Subcutaneous adipose tissue (tissue), 4 donors: ENCODE measurements around the gene ALKBH5. TPM values are rescaled to one million over a fixed set of nuclear protein-coding genes. Genes with fewer than 3 reads are reported as not detected.

Source experiments
- total RNA-seq, 4 donors: library from RNA; depleted of rRNA; stranded (reverse); fragments of >200 nt; gene quantifications; one replicate each; pipeline ENCODE4 v1.1.0, GENCODE V29; 2016
- TF ChIP-seq, protein P1 (sequence below): fragments of 450-650 bp; IDR thresholded peaks from one replicate; pipeline ENCODE4 v1.5.1; 2016; ENCODE audit warnings: low read depth, mild to moderate bottlenecking, control low read depth, antibody characterized with exemption, moderate library complexity

The ALKBH5 gene
- total RNA-seq, 4 donors from 2014 or later = 57.5 to 69.6 (median 67.5) TPM

DNA sequence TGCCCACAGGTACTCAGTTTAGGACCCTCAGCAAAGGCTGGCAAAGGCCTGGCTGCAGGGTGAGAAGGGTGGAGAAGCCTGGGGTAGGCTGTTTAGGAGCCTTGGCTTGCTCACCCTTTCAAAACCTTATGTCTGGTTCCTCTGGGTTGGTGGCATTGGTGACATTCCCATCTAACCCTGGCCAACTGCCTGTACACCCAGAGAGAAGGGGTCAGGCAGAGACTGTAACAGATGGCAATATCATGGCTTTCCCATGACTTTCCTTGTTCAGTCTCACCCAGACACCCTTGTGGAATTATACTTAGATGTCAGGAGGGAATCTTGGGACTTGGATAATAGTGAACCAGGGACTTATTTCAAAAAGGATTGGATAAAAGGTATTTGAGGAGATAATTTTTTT is 23.3 kb downstream of the ALKBH5 start:
- TF ChIP-seq, protein P1, sequence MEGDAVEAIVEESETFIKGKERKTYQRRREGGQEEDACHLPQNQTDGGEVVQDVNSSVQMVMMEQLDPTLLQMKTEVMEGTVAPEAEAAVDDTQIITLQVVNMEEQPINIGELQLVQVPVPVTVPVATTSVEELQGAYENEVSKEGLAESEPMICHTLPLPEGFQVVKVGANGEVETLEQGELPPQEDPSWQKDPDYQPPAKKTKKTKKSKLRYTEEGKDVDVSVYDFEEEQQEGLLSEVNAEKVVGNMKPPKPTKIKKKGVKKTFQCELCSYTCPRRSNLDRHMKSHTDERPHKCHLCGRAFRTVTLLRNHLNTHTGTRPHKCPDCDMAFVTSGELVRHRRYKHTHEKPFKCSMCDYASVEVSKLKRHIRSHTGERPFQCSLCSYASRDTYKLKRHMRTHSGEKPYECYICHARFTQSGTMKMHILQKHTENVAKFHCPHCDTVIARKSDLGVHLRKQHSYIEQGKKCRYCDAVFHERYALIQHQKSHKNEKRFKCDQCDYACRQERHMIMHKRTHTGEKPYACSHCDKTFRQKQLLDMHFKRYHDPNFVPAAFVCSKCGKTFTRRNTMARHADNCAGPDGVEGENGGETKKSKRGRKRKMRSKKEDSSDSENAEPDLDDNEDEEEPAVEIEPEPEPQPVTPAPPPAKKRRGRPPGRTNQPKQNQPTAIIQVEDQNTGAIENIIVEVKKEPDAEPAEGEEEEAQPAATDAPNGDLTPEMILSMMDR = no peak

DNA sequence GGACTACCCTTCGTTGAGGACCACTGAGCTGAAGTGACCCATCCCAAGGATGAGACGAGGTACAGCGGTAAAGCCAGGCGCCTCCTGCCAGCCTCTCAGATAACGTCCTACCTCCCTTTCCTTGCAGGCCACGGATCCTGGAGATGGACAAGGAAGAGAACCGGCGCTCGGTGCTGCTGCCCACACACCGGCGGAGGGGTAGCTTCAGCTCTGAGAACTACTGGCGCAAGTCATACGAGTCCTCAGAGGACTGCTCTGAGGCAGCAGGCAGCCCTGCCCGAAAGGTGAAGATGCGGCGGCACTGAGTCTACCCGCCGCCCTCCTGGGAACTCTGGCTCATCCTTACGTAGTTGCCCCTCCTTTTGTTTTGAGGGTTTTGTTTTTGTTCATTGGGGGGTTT is 24.5 kb downstream of the ALKBH5 start:
- TF ChIP-seq, protein P1 = no peak

DNA sequence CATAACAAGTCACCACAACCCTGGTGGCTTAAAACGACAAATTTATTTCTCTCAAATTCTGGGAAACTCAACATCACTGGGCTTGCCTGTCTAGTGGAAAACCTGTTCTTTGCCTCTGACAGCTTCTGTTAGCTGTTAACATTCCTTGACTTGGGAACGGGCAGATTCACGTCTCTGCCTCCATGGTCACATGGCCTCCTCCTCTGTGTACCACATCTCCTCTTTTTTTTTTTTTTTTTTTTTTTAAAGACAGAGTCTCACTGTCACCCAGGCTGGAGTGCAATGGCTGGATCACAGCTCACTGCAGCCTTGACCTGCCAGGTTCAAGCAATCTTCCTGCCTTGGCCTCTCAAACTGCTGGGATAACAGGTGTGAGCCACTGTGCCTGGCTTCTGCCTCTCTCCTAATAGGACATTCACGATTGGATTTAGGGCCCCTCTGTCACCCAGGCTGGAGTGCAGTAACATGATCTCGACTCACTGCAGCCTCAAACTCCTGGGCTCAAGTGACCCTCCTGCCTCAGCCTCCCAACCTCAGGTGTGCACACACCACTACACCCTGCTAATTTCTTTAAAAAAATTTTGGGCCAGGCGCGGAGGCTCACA is 30.1 kb downstream of the ALKBH5 start:
- TF ChIP-seq, protein P1 = no peak

DNA sequence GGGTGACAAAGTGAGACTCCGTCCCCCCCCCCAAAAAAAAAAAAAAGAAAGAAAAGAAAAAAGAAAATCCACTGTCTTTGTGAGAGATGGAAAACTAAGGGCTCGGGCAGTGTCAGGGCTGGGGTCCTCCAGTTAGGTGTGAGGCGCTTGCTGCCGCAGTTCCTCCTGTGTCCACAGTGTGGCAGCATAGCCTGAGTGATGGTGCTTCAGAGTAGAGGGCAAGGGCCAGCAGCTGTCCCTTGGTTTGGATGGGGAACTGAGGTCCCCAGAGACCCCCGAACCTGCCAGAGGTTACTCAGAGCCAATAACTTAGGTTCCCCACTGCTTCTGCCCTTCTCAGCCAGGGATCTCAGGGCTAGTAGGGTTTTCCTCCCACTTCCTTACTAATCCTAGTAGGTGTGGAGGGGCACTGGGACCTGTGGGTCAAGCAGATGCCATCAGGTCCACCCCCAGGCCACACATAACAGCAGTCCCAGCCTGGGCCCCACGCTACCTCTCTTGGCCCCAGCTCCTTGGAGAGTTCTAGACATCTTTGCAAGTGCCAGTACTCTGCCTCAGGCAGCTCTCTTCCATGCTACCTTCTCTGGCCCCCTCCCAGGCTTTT is 33.9 kb downstream of the ALKBH5 start:
- TF ChIP-seq, protein P1 = no peak

DNA sequence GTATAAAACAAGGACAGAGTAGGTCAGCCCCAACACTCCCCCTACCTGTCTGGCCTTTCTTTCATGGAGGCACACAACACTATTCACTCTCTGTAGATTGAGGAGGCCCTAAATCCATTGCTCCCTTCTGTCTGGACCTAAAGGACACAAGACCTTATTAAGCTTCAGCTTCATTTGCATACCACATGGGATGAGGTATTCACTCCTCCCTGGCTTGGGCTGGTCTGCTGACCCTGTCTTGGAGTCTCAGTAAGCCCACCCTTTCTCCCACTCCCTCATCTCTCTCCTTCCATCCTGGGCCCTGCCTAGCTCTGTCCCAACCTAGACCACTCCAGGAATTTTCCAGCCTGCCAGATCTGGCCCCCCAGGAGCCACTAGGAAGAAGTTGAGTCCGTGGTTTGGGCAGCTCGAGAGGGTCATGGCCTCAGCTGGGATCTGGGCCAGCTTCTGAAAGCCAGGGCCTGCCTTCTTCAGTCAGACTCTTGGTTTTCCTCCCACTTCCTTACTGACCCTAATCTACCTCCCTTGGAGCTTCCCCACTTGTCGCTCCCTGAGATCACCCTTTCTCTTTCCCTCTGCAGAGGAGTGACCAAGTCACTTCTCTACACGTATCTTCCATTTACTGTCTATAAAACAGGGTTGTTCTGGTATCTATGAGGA is 35.3 kb downstream of the ALKBH5 start:
- TF ChIP-seq, protein P1 = no peak

DNA sequence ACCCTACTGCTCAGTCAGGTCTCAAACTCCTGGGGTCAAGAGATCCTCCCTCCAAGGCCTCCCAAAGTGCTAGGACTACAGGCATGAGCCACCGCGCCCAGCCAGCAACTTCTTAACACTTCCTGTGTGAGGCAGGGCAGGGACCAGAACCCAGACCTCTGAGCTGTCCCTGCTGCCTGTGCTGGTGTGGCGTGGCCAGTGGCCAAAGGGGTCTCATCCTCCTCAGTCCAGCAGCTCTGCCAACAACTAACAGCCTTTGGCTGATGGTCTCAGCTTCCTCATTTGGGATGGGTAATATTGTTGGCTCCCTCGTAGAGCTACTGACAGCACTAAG is 40.4 kb downstream of the ALKBH5 start:
- TF ChIP-seq, protein P1 = no peak

DNA sequence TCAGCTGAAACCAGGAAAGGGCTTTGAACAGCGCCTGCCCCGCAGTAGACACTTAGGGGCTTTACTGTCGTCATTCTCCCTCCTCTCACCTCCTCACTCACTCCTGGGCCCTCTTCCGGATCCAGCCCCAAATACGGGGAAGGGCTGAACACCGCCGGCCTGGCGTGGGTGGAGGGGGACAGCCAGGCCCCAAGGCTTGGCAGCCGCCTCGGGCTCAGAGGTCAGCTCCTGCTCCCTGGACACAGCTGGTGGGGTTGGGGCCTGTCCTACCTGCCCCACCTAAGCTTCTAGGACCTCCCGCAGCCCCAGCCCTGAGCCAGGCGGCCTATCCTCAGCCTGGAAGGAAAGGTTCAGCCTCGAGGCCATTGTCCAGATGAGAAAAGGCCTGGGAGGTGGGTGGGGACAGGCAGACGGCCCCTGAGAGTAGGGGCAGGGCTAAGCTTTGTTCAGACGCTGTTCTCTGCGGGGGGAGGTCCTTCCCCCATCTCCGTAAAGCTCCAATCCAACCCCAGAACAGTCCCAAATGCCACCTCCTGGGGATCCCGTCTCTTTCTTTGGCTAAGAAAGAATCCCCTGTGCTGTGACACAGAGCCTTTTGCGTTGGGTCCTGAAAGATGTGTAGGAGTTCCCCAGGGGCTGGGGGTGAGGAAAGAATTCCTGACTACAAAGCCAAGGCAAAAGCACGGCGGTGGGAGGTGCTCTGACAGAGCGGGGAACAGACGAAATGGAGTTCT is 40.9 kb downstream of the ALKBH5 start:
- TF ChIP-seq, protein P1 = no peak
